Measurements from ENCODE around the gene GMIP. TPM values are rescaled to one million over a fixed set of nuclear protein-coding genes. Genes with fewer than 3 reads are reported as not detected.
A peak's percentile ranks its signal among the peaks of the same experiment; 100 is the strongest.
"Not testable (repeated sequence)": the region's sequence is repeated elsewhere in the genome, so short reads cannot be mapped to it uniquely, and the experiment has no call there.

Gene GMIP
- total RNA-seq, 2 experiments from 2014 or later, result 57.3 to 59.9 TPM

GRCh38 chr19:19602136-19602712, 41.2 kb downstream of the GMIP start:
- no peaks in the 10 kb centered on the region for H3K9me3 Mint-ChIP-seq
- TF ChIP-seq, protein P1, sequence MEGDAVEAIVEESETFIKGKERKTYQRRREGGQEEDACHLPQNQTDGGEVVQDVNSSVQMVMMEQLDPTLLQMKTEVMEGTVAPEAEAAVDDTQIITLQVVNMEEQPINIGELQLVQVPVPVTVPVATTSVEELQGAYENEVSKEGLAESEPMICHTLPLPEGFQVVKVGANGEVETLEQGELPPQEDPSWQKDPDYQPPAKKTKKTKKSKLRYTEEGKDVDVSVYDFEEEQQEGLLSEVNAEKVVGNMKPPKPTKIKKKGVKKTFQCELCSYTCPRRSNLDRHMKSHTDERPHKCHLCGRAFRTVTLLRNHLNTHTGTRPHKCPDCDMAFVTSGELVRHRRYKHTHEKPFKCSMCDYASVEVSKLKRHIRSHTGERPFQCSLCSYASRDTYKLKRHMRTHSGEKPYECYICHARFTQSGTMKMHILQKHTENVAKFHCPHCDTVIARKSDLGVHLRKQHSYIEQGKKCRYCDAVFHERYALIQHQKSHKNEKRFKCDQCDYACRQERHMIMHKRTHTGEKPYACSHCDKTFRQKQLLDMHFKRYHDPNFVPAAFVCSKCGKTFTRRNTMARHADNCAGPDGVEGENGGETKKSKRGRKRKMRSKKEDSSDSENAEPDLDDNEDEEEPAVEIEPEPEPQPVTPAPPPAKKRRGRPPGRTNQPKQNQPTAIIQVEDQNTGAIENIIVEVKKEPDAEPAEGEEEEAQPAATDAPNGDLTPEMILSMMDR (IDR thresholded peaks at IDR 0.05), result no peak
- H3K27ac Mint-ChIP-seq, result peak overlapping the region; percentile 79
- CTCF ChIA-PET, result interaction anchor here (0.6 to 1.4 kb wide), 2 partner anchors 8 to 48 kb away, joined by 3 read pairs; no protein-coding TSS in a partner anchor
- H3K4me3 Mint-ChIP-seq, result peak overlapping the region; percentile 1
- peak; percentile 30 for DNase-seq
- intact Hi-C loops (cut with micrococcal nuclease), result no loop called here
- peaks cover 25% of the 10 kb centered on the region for H3K36me3 Mint-ChIP-seq (ENCODE audit: low read depth)
- POLR2A ChIA-PET, result interaction anchor here (0.6 to 2.2 kb wide), 10 partner anchors 8 to 67 kb away, joined by 3 to 7 read pairs (median 3); partner anchors contain the start of gene LPAR2
- ATAC-seq, result no peak
- H3K4me1 Mint-ChIP-seq (ENCODE audit: low read depth), result peaks cover 64% of the 10 kb centered on the region
- no peaks in the 10 kb centered on the region for H3K27me3 Mint-ChIP-seq

- POLR2A ChIA-PET, result interaction anchor here (0.8 to 1.8 kb wide), 5 partner anchors 8 to 69 kb away, joined by 3 to 5 read pairs (median 3); partner anchors contain the start of gene LPAR2
- CTCF ChIA-PET, result interaction anchor here (1.4 kb wide), 1 partner anchor 47 kb away, joined by 3 read pairs; no protein-coding TSS in a partner anchor
- ATAC-seq (no peak), DNase-seq (peak; percentile 16)
- intact Hi-C loops (cut with micrococcal nuclease), result no loop called here
- Mint-ChIP-seq H3K27me3 (no peaks in the 10 kb centered on the region), H3K9me3 (no peaks in the 10 kb centered on the region), H3K4me3 (no peak overlapping the region), H3K36me3 (ENCODE audit: low read depth) (peaks cover 24% of the 10 kb centered on the region), H3K27ac (peak overlapping the region; percentile 79), H3K4me1 (ENCODE audit: low read depth) (peaks cover 61% of the 10 kb centered on the region)
- TF ChIP-seq, protein P1 (IDR thresholded peaks at IDR 0.05), result no peak
Observed at GRCh38 chr19:19600793-19601330, 42.6 kb downstream of the GMIP start.

DNA sequence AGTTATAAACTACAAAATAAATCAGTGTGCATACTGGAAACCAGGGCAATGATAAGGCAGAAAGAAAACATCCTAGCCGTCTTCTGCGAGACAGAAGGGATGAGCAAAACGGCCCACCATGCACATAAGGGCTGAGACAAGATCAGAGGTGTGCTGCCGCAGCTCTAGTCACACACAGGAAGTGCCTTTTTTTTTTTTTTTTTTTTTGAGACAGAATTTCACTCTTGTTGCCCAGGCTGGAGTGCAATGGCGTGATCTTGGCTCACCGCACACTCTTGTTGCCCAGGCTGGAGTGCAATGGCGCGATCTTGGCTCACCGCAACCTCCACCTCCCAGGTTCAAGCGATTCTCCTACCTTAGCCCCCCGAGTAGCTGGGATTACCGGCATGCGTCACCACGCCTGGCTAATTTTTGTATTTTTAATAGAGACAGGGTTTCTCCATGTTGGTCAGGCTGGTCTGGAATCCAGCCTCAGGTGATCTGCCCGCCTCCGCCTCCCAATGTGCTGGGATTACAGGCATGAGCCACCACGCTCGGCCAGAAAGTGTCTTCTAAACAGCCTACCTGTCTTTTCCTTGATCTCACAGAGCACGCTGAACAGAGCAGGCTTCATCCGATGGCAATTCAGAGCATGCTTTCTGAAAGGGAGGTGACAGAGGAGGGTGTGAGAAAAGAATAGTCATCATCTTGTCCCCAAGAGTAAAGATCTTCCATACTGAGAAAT, 44.6 kb downstream of the GMIP start:
- peak; percentile 79 for DNase-seq
- H3K27me3 Mint-ChIP-seq, H3K9me3 Mint-ChIP-seq, CTCF ChIA-PET: not testable (repeated sequence)
- ATAC-seq, result peak; percentile 60
- H3K4me3 Mint-ChIP-seq, result peak overlapping the region; percentile 74
- peaks cover 74% of the 10 kb centered on the region for H3K4me1 Mint-ChIP-seq (ENCODE audit: low read depth)
- H3K27ac Mint-ChIP-seq, result peak overlapping the region; percentile 100
- intact Hi-C loops (cut with micrococcal nuclease), result loop anchor here (5.0 kb wide), 1 partner anchor 43 kb away; the partner anchor contains the start of gene GMIP
- POLR2A ChIA-PET, result interaction anchor here (0.6 to 1.9 kb wide), 6 partner anchors 9 to 70 kb away, joined by 3 to 7 read pairs (median 5); partner anchors contain the start of genes LPAR2, PBX4 and ZNF101
- peaks cover 30% of the 10 kb centered on the region for H3K36me3 Mint-ChIP-seq (ENCODE audit: low read depth)

DNA sequence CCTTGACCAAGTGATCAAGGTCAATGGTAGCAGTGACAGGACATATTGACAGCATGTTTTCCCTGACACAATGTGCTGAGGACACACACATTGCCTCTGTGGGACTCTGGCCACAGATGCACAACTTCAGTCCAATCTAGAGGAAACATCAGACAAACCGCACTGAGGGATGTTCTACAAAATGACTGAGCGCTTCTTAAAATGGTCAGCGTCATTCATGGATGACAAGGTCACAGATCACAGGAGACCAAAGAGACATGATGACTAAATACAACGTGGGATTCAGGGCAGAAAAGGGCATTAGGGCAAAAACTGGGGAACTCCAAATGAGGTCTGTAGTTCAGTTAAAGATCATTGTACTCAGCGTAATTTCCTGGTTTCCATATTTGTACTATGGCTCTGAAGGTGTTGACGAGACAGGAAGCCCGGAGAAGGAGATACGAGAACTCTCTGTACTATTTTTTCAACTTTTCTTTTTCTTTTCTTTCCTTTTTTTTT, 45.6 kb downstream of the GMIP start:
- Mint-ChIP-seq H3K36me3 (ENCODE audit: low read depth) (peaks cover 30% of the 10 kb centered on the region), H3K27me3 (no peaks in the 10 kb centered on the region), H3K9me3 (no peaks in the 10 kb centered on the region), H3K4me3 (peak overlapping the region; percentile 74), H3K27ac (peak overlapping the region; percentile 100), H3K4me1 (ENCODE audit: low read depth) (peaks cover 70% of the 10 kb centered on the region)
- ATAC-seq (peak; percentile 69), DNase-seq (peak; percentile 81)
- TF ChIP-seq, protein P1 (IDR thresholded peaks at IDR 0.05), result no peak
- CTCF ChIA-PET, result interaction anchor here (0.6 kb wide), 1 partner anchor 44 kb away, joined by 3 read pairs; no protein-coding TSS in a partner anchor
- POLR2A ChIA-PET, result interaction anchor here (0.6 to 1.9 kb wide), 8 partner anchors 8 to 303 kb away, joined by 3 to 7 read pairs (median 4); partner anchors contain the start of genes LPAR2, PBX4, ZNF101 and ZNF93
- intact Hi-C loops (cut with micrococcal nuclease), result loop anchor here (5.0 kb wide), 1 partner anchor 44 kb away; the partner anchor contains the start of gene GMIP

GRCh38 chr19:19595171-19595701, 48.2 kb downstream of the GMIP start:
- Mint-ChIP-seq H3K36me3 (ENCODE audit: low read depth) (peaks cover 26% of the 10 kb centered on the region), H3K27ac (peak overlapping the region; percentile 56), H3K9me3 (no peaks in the 10 kb centered on the region), H3K4me3 (no peak overlapping the region), H3K27me3 (no peaks in the 10 kb centered on the region), H3K4me1 (ENCODE audit: low read depth) (peaks cover 64% of the 10 kb centered on the region)
- intact Hi-C loops (cut with micrococcal nuclease), result loop anchor here (5.0 kb wide), 1 partner anchor 47 kb away; the partner anchor contains the start of gene GMIP
- TF ChIP-seq, protein P1 (IDR thresholded peaks at IDR 0.05), result no peak
- ATAC-seq (no peak), DNase-seq (peak; percentile 6)
- ChIA-PET POLR2A (interaction anchor here (1.2 kb wide), 1 partner anchor 84 kb away, joined by 3 read pairs; no protein-coding TSS in a partner anchor), CTCF (no interaction called here)
